Heart left ventricle (tissue), 13 donors: ENCODE results near the gene ATG2B.

Experiments
- POLR2A ChIP-seq, 2 donors: fragments of 450-650 bp; IDR thresholded peaks; one replicate each; pipeline ENCODE4 v1.6.1; 2017; ENCODE audit warnings: antibody characterized with exemption in 2 of 2, mild to moderate bottlenecking in 2 of 2, moderate library complexity in 2 of 2
- TF ChIP-seq, protein P1 (sequence below), 12 donors: fragments of 200-600 bp; sonication (generic) in 4 of 12; IDR thresholded peaks; one replicate each; pipeline versions ENCODE4 v1.5.0 to v1.8.0; 2018 to 2022; ENCODE audit warnings: antibody characterized with exemption in 12 of 12, mild to moderate bottlenecking in 5 of 12
- donor health status: ischemic (EF 13 %, LVEDD 7.1; RV severe dilation, severe dysfunction).
- donor health status: DM: no; HTN: yes; CAD: no.
- donor health status: DM: no; HTN: no; CAD: no.
- donor health status: ischemic (EF 25% LVEDD 6.9; RV normal size, moderate dysfunction).
- donor health status: ischemic (EF 25% LVEDD 5.7; RV mildly dilated, moderate dysfunction).
- donor health status: ischemic (EF 35%, LVEDD 5.7; RV mildly dilated, moderate dysfunction).
- donor health status: nonischemic (EF 11% LVEDD 7.7; RV severe dilation, severe dysfunction).
- donor health status: DM: yes; HTN: yes; CAD: no.
- donor health status: PGD.
- donor health status: ischemic (EF 29% LVEDD 5.4; RV normal size, mild dysfunction).
- donor health status: nonischemic (EF 23%, LVEDD 6.1; RV moderate dilation, normal function).

GRCh38 chr14:96274543-96274942 is 88.6 kb downstream of the ATG2B start:
- TF ChIP-seq, protein P1, sequence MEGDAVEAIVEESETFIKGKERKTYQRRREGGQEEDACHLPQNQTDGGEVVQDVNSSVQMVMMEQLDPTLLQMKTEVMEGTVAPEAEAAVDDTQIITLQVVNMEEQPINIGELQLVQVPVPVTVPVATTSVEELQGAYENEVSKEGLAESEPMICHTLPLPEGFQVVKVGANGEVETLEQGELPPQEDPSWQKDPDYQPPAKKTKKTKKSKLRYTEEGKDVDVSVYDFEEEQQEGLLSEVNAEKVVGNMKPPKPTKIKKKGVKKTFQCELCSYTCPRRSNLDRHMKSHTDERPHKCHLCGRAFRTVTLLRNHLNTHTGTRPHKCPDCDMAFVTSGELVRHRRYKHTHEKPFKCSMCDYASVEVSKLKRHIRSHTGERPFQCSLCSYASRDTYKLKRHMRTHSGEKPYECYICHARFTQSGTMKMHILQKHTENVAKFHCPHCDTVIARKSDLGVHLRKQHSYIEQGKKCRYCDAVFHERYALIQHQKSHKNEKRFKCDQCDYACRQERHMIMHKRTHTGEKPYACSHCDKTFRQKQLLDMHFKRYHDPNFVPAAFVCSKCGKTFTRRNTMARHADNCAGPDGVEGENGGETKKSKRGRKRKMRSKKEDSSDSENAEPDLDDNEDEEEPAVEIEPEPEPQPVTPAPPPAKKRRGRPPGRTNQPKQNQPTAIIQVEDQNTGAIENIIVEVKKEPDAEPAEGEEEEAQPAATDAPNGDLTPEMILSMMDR (IDR thresholded peaks at IDR 0.05): no peak
- no peak for TF ChIP-seq POLR2A (IDR thresholded peaks at IDR 0.05)
